Cerebellar nuclear complex (tissue), 1 donor: ENCODE measurements around the gene GOLPH3.
"Not testable (repeated sequence)": the region's sequence is repeated elsewhere in the genome, so short reads cannot be mapped to it uniquely, and the experiment has no call there.

ENCODE experiments used
- DNase-seq, 2 experiments: peaks; one replicate each; lab custom pipeline; 2025; lab: John Stamatoyannopoulos, UW

GOLPH3 gene

GRCh38 chr5:32174011-32174870 lies at the start of gene GOLPH3:
Gene GOLPH3, minus strand, starts transcription at chr5:32174319. Its CDS starts 285 bp downstream, at chr5:32174034.
- peak; percentile 26 to 59 for DNase-seq

- DNase-seq: no peak
These were observed 48.8 kb upstream of the GOLPH3 start for GRCh38 chr5:32222723-32223470.

- DNase-seq: no peak
These were observed 43.8 kb upstream of the GOLPH3 start for GRCh38 chr5:32217886-32218396.

- DNase-seq: not testable (repeated sequence)
These were observed 40.2 kb upstream of the GOLPH3 start for GRCh38 chr5:32214344-32214743.

- DNase-seq: no peak
These were observed 36.0 kb upstream of the GOLPH3 start for GRCh38 chr5:32210151-32210550.

GRCh38 chr5:32208837-32209236 lies 34.7 kb upstream of the GOLPH3 start:
- DNase-seq: not testable (repeated sequence)

GRCh38 chr5:32207355-32207634 lies 33.2 kb upstream of the GOLPH3 start:
- DNase-seq: no peak

GRCh38 chr5:32206509-32207354 lies 32.6 kb upstream of the GOLPH3 start:
- DNase-seq: no peak

GRCh38 chr5:32206053-32206452 lies 31.9 kb upstream of the GOLPH3 start:
- no peak for DNase-seq

- DNase-seq: no peak
These were observed 28.3 kb upstream of the GOLPH3 start for GRCh38 chr5:32202394-32202793.

- no peak for DNase-seq
These were observed 27.1 kb upstream of the GOLPH3 start for GRCh38 chr5:32201122-32201753.

GRCh38 chr5:32197032-32197431 lies 22.9 kb upstream of the GOLPH3 start:
- no peak for DNase-seq

- no peak for DNase-seq
These were observed 21.1 kb upstream of the GOLPH3 start for GRCh38 chr5:32195265-32195664.

GRCh38 chr5:32193591-32193990 lies 19.5 kb upstream of the GOLPH3 start:
- no peak for DNase-seq

GRCh38 chr5:32190095-32190494 lies 16.0 kb upstream of the GOLPH3 start:
- no peak for DNase-seq

GRCh38 chr5:32187675-32188074 lies 13.6 kb upstream of the GOLPH3 start:
- no peak for DNase-seq

GRCh38 chr5:32182463-32183063 lies 8.4 kb upstream of the GOLPH3 start:
- DNase-seq: no peak

- DNase-seq: no peak
These were observed 680 bp downstream of the GOLPH3 start for GRCh38 chr5:32173267-32174010.

GRCh38 chr5:32172923-32173266 lies 1.2 kb downstream of the GOLPH3 start:
- no peak for DNase-seq

GRCh38 chr5:32172186-32172911 lies 1.8 kb downstream of the GOLPH3 start:
- DNase-seq: not testable (repeated sequence)
